SHP77 treated with DMSO at 0.1 percent for 48 hours (cell line): Measurements from ENCODE around the gene SLCO2B1.

Experiments
- DNase-seq: peaks from one replicate; lab custom pipeline; 2025; lab: John Stamatoyannopoulos, UW

Gene SLCO2B1

GRCh38 chr11:75193711-75194110 is 42.8 kb downstream of the SLCO2B1 start:
- DNase-seq, result no peak

- DNase-seq, result no peak
Measured at GRCh38 chr11:75194147-75194546, 43.2 kb downstream of the SLCO2B1 start.

GRCh38 chr11:75195167-75195962 is 44.5 kb downstream of the SLCO2B1 start:
- no peak for DNase-seq

DNA sequence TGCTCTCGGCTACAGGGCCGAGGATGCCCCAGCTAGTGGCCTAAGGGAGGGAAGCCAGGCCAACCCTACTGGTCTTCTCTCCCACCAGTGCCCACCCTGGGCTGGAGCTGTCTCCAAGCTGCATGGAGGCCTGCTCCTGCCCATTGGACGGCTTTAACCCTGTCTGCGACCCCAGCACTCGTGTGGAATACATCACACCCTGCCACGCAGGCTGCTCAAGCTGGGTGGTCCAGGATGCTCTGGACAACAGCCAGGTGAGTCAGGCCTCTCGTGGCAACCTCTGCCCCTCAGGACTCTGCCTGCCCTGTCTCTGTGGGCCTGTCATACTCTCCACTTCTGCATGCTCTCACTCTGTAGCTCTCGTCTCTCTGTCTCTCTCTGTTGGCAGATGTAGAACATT is 45.5 kb downstream of the SLCO2B1 start:
- no peak for DNase-seq

DNA sequence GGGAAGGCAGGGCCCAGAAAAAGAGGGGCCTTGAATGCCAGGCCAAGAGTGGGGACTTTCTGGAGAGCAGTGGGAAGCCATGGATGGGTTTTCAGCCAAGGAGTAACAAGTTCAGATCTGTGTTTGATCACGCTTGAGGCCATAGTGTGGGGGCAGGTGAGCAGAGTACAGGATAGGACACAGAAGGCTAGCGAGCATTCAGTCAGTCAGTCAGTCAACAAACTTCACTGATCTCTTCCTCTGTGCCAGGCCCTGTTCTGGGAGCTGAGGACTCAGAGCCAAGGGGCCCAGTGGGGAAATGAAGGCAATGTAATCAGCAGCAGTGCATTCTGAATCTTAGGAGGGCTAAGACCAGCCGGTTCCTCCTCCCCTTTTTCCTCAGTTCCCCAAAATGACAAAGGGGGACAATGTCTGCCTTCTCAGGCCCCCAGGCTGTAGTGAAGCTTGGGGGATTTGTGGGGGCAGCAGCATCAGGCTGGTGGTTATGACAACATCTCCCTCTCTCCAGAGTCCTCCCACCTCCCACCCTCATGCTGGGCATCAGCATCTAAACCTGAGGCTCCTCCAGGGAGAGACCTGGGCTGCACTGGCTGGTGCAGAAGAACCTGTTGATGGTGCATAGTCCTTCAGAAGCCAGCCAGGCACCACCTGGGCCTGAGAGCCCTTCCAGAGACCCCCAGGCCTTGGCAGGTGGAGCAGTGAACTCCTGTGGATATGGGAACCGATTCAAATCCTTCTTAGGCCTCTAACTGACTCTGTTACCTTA is 46.8 kb downstream of the SLCO2B1 start:
- no peak for DNase-seq

GRCh38 chr11:75198278-75198973 is 47.5 kb downstream of the SLCO2B1 start:
- DNase-seq, result no peak

DNA sequence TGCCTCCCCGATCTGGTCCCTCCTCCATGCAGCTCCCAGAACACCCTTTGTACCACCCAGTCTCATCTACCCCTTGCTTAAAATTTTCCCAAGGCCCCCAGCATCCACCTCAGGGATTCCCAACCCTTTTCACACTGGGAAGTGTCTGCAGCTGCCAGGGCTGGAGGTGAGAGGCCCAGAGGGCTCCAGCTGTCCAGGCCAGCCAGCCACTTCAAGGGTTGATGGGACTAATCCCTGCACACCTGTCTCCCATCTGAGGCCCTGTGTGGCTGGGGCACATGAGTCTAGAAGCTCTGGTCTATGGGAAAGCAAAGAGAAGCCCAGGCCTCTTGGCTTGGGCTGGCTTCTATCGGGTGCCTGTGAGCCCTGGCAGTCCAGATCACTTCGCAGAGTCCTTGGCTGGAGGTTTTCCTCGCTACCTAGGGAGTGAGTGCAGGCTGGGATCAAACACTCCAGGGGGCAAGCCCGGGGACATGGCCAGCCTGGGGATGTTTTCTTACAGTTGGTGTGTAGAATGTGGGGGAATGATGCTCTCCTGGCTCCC is 48.6 kb downstream of the SLCO2B1 start:
- peak; percentile 77 for DNase-seq

- no peak for DNase-seq
Measured at GRCh38 chr11:75200051-75200450, 49.1 kb downstream of the SLCO2B1 start.

DNA sequence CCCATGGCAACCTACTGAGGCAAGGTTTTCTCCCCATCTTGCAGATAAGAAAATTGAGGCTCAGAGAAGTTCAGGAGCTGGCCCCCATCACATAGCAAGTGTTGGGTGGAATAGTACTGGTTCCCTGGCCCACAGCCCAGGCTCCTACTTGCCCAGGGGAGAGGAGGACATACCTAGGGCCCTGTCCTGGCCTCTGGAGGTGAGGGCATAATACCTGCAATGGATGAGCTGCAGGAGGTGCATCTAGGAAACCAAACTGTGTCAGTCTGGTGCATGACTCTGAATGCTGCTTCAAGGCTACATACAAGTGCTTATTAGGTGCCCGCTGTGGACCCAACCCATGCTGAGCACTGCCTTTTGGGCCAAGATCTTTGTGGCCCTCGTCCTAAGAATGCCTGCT is 49.6 kb downstream of the SLCO2B1 start:
- no peak for DNase-seq

- DNase-seq, result no peak
Measured at GRCh38 chr11:75201771-75202170, 50.9 kb downstream of the SLCO2B1 start.

- DNase-seq, result no peak
Measured at GRCh38 chr11:75202195-75202594, 51.3 kb downstream of the SLCO2B1 start.

- DNase-seq, result no peak
Measured at GRCh38 chr11:75203138-75203537, 52.2 kb downstream of the SLCO2B1 start.

GRCh38 chr11:75203641-75204011 is 52.7 kb downstream of the SLCO2B1 start:
- no peak for DNase-seq

DNA sequence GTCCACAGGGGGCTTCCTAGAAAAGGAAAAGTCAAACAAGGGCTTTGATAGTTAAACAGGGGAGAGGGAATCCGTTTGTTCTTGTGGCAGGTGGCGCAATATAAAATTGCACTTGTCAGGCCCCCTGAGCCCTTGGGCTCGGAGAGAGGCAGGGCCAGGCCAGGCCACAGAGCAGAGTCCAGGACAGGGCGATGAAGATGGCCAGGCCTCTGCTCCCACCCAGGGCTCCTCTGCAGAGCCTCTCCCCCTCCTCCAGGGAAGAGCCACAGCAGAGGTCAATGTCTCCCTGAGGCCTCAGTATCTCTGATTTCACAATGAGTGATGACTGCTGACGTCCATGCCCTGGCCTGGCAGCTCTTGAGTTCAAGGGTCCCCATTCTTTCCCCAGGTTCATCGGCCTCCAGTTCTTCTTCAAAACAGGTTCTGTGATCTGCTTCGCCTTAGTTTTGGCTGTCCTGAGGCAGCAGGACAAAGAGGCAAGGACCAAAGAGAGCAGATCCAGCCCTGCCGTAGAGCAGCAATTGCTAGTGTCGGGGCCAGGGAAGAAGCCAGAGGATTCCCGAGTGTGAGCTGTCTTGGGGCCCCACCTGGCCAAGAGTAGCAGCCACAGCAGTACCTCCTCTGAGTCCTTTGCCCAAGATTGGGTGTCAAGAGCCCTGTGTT is 53.2 kb downstream of the SLCO2B1 start:
- DNase-seq, result no peak

DNA sequence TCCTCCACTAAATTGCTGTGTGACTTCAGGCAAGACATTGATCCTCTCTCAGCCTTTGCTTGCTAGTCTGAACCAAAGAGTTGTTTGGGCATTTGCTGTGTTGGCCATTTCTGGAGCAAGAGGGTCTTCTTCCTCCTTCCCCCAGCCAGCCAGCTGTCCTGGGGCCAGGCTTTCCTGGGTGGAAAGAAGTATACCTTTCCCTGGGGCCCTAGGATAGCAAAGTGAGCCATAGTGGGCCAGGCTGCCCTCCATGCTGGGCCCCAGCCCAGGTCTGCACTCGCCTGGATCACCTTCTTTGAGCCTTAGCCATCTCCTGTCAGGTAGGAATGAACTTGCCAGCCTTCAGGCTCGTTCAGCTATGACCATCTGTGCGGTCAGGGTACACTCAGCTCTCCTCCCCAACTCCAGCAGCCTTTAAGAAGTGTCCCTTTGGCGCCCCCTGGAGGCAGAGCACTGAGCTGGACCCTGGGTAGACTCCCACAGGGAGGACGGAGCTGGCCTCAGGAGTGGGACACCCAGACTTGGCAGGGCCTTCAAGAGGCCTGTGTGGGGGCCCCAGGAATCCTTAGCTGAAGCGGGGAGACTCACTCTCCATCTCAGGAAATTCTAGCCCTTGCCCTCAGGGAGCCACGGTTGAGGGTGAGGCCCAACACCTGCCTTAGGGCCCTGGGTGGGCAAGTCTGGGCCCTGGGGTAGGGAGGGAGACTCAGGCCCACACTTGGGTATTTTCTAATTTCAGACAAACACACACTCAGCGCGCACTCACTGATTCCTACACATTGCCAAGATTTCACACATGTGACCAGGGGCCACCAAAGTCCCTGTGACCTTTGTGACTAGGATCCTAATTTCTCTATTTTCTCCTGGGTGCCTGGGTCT is 54.0 kb downstream of the SLCO2B1 start:
- peak; percentile 38 for DNase-seq

- DNase-seq, result no peak
Measured at GRCh38 chr11:75205564-75206020, 54.7 kb downstream of the SLCO2B1 start.

- no peak for DNase-seq
Measured at GRCh38 chr11:75208446-75208845, 57.5 kb downstream of the SLCO2B1 start.

- no peak for DNase-seq
Measured at GRCh38 chr11:75212411-75212810, 61.5 kb downstream of the SLCO2B1 start.

GRCh38 chr11:75214411-75214821 is 63.5 kb downstream of the SLCO2B1 start:
- DNase-seq, result no peak

DNA sequence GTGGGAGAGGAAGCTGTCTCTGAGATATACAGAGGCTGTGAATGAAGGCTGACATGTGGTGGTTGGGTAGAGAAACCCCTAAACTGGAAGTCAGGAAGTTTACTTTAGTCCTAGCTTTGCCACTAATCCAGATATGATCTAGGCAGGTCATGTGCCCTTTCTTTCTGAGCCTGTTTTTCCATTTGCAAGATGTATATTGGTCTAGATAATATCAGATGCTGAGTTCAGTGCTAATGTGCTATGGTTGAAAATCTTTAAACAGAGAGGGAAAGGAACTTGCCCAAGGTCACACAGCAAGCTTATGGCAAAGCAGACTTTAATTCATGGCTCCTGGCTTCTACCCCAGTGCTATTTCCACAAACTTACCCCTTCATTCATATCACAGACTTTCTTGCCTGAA is 63.9 kb downstream of the SLCO2B1 start:
- DNase-seq, result no peak

- DNase-seq, result no peak
Measured at GRCh38 chr11:75219869-75220268, 69.0 kb downstream of the SLCO2B1 start.
